Endothelial cell of umbilical vein (primary cell): Measurements from ENCODE around the gene ABLIM1. TPM values are rescaled to one million over a fixed set of nuclear protein-coding genes. Genes with fewer than 3 reads are reported as not detected.

Experiments
- BruUV-seq: library from RNA; stranded (reverse); fragments of 400-500 nt; replicated peaks from 2 replicates; lab custom pipeline; 2021; lab: Mats Ljungman, UMichigan
- CTCF ChIA-PET: fragments of 300-600, 350-600 bp; sonication (Branson Sonifier 250); formaldehyde crosslinking; loops from one replicate; lab custom pipeline; 2021; ENCODE audit warnings: antibody characterized with exemption, inconsistent platforms; lab: Charles Lee
- POLR2A ChIA-PET: fragments of 300-600, 350-600 bp; sonication (Branson Sonifier 250); formaldehyde crosslinking; loops from one replicate; lab custom pipeline; 2021; ENCODE audit warnings: antibody characterized with exemption, inconsistent platforms; lab: Charles Lee
- DNase-seq: peaks from one replicate; pipeline ENCODE4 v3.0.0-alpha.2; 2011; ENCODE audit warnings: low read depth, low spot score
- FAIRE-seq: peaks from 2 replicates; lab custom pipeline; 2011; peaks lifted over from hg19 to GRCh38; lab: Jason Lieb, UNC
- H2AFZ ChIP-seq: 2 replicates; pipeline ENCODE4 v1.6.0; 2012; ENCODE audit warnings: low read depth, low read length, control low read depth, inconsistent platforms
- H3K27ac ChIP-seq: 2 replicates; pipeline ENCODE4 v1.5.1; 2011; ENCODE audit warnings: low read depth, mild to moderate bottlenecking, control low read depth, low read length, moderate library complexity; ENCODE audit not compliant: insufficient read depth
- H3K27me3 ChIP-seq, 2 experiments: 2 replicates each; pipeline versions ENCODE4 v1.6.0 to v1.6.1; 2011; ENCODE audit warnings: low read length in 2 of 2, mixed read lengths in 1 of 2; ENCODE audit not compliant: control insufficient read depth in 2 of 2, insufficient read depth in 2 of 2
- H3K36me3 ChIP-seq, 2 experiments: 2 replicates in 1 of 2; 3 replicates in 1 of 2; pipeline ENCODE4 v1.5.1; 2011; ENCODE audit warnings: low read length in 2 of 2, mild to moderate bottlenecking in 1 of 2, moderate library complexity in 1 of 2; ENCODE audit not compliant: control insufficient read depth in 2 of 2, insufficient read depth in 2 of 2; ENCODE audit errors: extremely low read depth in 1 of 2
- H3K4me1 ChIP-seq: 3 replicates; pipeline ENCODE4 v1.5.1; 2011; ENCODE audit warnings: mild to moderate bottlenecking, low read length; ENCODE audit not compliant: control insufficient read depth, insufficient read depth; ENCODE audit errors: extremely low read depth
- H3K4me2 ChIP-seq: 2 replicates; pipeline ENCODE4 v1.6.1; 2011; ENCODE audit warnings: low read length, control low read depth, mixed read lengths; ENCODE audit not compliant: insufficient read depth
- H3K4me3 ChIP-seq, 3 experiments: fragments of 200-600 bp in 1 of 3; sonication (generic), shearing (Covaris generic) in 1 of 3; replicated peaks in 1 of 3; 2 replicates each; pipeline ENCODE4 v1.5.1; 2011 to 2016; ENCODE audit warnings: control low read depth in 3 of 3, low read length in 3 of 3, mild to moderate bottlenecking in 2 of 3, inconsistent platforms in 1 of 3, low read depth in 1 of 3, moderate library complexity in 1 of 3; ENCODE audit not compliant: insufficient read depth in 1 of 3
- H3K79me2 ChIP-seq: 2 replicates; pipeline ENCODE4 v1.6.0; 2012; ENCODE audit warnings: low read length, inconsistent platforms; ENCODE audit not compliant: control insufficient read depth, insufficient read depth
- H3K9ac ChIP-seq: replicated peaks from 2 replicates; pipeline ENCODE3; 2011; ENCODE audit warnings: low read length, control low read depth; ENCODE audit not compliant: insufficient read depth; ENCODE audit errors: extremely low read depth
- H3K9me1 ChIP-seq: replicated peaks from 3 replicates; pipeline ENCODE4 v1.6.0; 2011; ENCODE audit warnings: mild to moderate bottlenecking, low read length; ENCODE audit not compliant: control insufficient read depth, insufficient read depth; ENCODE audit errors: extremely low read depth
- H3K9me3 ChIP-seq: replicated peaks from 2 replicates; pipeline ENCODE4 v1.5.1; 2012; ENCODE audit warnings: low read length, inconsistent platforms; ENCODE audit not compliant: control insufficient read depth, insufficient read depth
- H4K20me1 ChIP-seq: replicated peaks from 2 replicates; pipeline ENCODE3; 2011; ENCODE audit warnings: mild to moderate bottlenecking, low read length; ENCODE audit not compliant: control insufficient read depth, insufficient read depth; ENCODE audit errors: extremely low read depth
- CTCF ChIP-seq, 2 donors: IDR thresholded peaks; 1 replicate in 1 of 2; 2 replicates in 1 of 2; pipeline ENCODE4 v1.5.1; 2011; ENCODE audit warnings: low read length in 2 of 2, mild to moderate bottlenecking in 2 of 2, moderate library complexity in 2 of 2, control low read depth in 1 of 2, inconsistent platforms in 1 of 2, low read depth in 1 of 2; ENCODE audit not compliant: insufficient read depth in 1 of 2; ENCODE audit errors: extremely low read depth in 1 of 2
- EZH2 ChIP-seq: IDR thresholded peaks from 2 replicates; pipeline ENCODE4 v1.6.1; 2012; ENCODE audit warnings: borderline replicate concordance, low read depth, mild to moderate bottlenecking, moderate library complexity, low read length, inconsistent platforms; ENCODE audit not compliant: severe bottlenecking
- FOS ChIP-seq: IDR thresholded peaks from 2 replicates; pipeline ENCODE4 v1.6.1; 2011; ENCODE audit warnings: mild to moderate bottlenecking, low read length, moderate library complexity, borderline replicate concordance; ENCODE audit not compliant: insufficient read depth
- GATA2 ChIP-seq: IDR thresholded peaks from 2 replicates; pipeline ENCODE4 v1.7.0; 2011; ENCODE audit warnings: low read depth, mild to moderate bottlenecking, moderate library complexity, mixed read lengths, low read length; ENCODE audit not compliant: insufficient read length, insufficient read depth
- JUN ChIP-seq: IDR thresholded peaks from 2 replicates; pipeline ENCODE4 v1.6.1; 2011; ENCODE audit warnings: borderline replicate concordance, low read depth; ENCODE audit not compliant: insufficient read length, insufficient read depth
- MAX ChIP-seq: IDR thresholded peaks from 2 replicates; pipeline ENCODE4 v1.6.1; 2011; ENCODE audit not compliant: insufficient read depth, insufficient read length
- MYC ChIP-seq: IDR thresholded peaks from one replicate; pipeline ENCODE4 v1.6.1; 2011; ENCODE audit warnings: mild to moderate bottlenecking, low read depth, low read length
- POLR2A ChIP-seq: IDR thresholded peaks from 2 replicates; pipeline ENCODE4 v1.6.1; 2012; ENCODE audit warnings: low read depth, mild to moderate bottlenecking, control low read depth, low read length
- POLR2AphosphoS5 ChIP-seq: IDR thresholded peaks from 2 replicates; pipeline ENCODE4 v1.6.1; 2012; ENCODE audit warnings: low read depth, mild to moderate bottlenecking, control low read depth, low read length, moderate library complexity; ENCODE audit not compliant: insufficient read depth
- dilution Hi-C: fragments of 300-500 bp; cut with MboI; formaldehyde crosslinking; loops from one replicate; pipeline ENCODE4 v1.15.0; 2019; ENCODE audit warnings: low sequenced_read_pairs; ENCODE audit not compliant: extremely low pct_ligation_motif_present
- intact Hi-C: fragments of 100-400 bp; cut with micrococcal nuclease; formaldehyde crosslinking; loops from one replicate; pipeline ENCODE4 v1.10.0; 2022
- polyA plus RNA-seq, 4 experiments: library from polyadenylated mRNA; depleted of rRNA in 3 of 4; stranded (reverse) in 3 of 4; unstranded in 1 of 4; fragments of >200 nt; gene quantifications; 2 replicates each; pipeline versions ENCODE4 v1.2.1 to v1.2.3, GENCODE V29; 2011 to 2012; ENCODE audit warnings: missing spikeins in 1 of 4
- total RNA-seq: library from RNA; stranded (reverse); gene quantifications from 2 replicates; pipeline ENCODE4 v1.2.3, GENCODE V29; 2021

The ABLIM1 gene
- total and polyA plus RNA-seq, 2 donors (not counting 3 experiments of a cell fraction or from before 2014, with no cell fraction given), result 128 to 235 TPM

- Histone ChIP-seq H2AFZ (no peak overlapping the region), H3K4me3 (no peak overlapping the region), H3K4me2 (no peak overlapping the region), H3K36me3 (peaks cover 0 to 12% of the 10 kb centered on the region in 2 experiments), H3K9me1 (no peaks in the 10 kb centered on the region), H3K9ac (no peak overlapping the region), H3K9me3 (no peaks in the 10 kb centered on the region), H4K20me1 (no peaks in the 10 kb centered on the region), H3K27me3 (no peaks in the 10 kb centered on the region), H3K27ac (no peak overlapping the region), H3K79me2 (no peaks in the 10 kb centered on the region), H3K4me1 (peaks cover 7% of the 10 kb centered on the region)
- CTCF ChIA-PET, result interaction anchor here (0.9 to 6.8 kb wide), 4 partner anchors 70 to 237 kb away, joined by 3 to 37 read pairs (median 6); no protein-coding TSS in a partner anchor
- no peak for TF ChIP-seq POLR2AphosphoS5
- TF ChIP-seq GATA2, result no peak
- no peak for TF ChIP-seq CTCF (IDR thresholded peaks at IDR 0.05; ENCODE audit: extremely low read depth in 1 of 2, insufficient read depth in 1 of 2, low read depth in 1 of 2, low read length in 2 of 2)
- no peak for TF ChIP-seq POLR2A
- TF ChIP-seq EZH2, result no peak
- TF ChIP-seq FOS, result no peak
- TF ChIP-seq MAX, result no peak
- no peak for TF ChIP-seq JUN
- TF ChIP-seq MYC, result no peak
- BruUV-seq, result no TSS peak
- intact Hi-C loops, result no loop called here
- FAIRE-seq, result no peak
- peak; percentile 53 for DNase-seq
- dilution Hi-C loops, result no loop called here
- POLR2A ChIA-PET, result no interaction called here
Measured at GRCh38 chr10:114541081-114541796, 116.8 kb downstream of the ABLIM1 start.
